ENCODE measurements around the gene CYS1. TPM values are rescaled to one million over a fixed set of nuclear protein-coding genes. Genes with fewer than 3 reads are reported as not detected.

CYS1 gene
- total and polyA plus RNA-seq, 2 of the 13 experiments (the other 11 are each of a cell fraction or from before 2014, with no cell fraction given) = 0.04 TPM; not detected in 1

- TF ChIP-seq, protein P1, sequence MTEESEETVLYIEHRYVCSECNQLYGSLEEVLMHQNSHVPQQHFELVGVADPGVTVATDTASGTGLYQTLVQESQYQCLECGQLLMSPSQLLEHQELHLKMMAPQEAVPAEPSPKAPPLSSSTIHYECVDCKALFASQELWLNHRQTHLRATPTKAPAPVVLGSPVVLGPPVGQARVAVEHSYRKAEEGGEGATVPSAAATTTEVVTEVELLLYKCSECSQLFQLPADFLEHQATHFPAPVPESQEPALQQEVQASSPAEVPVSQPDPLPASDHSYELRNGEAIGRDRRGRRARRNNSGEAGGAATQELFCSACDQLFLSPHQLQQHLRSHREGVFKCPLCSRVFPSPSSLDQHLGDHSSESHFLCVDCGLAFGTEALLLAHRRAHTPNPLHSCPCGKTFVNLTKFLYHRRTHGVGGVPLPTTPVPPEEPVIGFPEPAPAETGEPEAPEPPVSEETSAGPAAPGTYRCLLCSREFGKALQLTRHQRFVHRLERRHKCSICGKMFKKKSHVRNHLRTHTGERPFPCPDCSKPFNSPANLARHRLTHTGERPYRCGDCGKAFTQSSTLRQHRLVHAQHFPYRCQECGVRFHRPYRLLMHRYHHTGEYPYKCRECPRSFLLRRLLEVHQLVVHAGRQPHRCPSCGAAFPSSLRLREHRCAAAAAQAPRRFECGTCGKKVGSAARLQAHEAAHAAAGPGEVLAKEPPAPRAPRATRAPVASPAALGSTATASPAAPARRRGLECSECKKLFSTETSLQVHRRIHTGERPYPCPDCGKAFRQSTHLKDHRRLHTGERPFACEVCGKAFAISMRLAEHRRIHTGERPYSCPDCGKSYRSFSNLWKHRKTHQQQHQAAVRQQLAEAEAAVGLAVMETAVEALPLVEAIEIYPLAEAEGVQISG (CRISPR knock-in tag; IDR thresholded peaks at IDR 0.05) = peak; percentile 80; the same call in 1 of the 2 replicates
- TF ChIP-seq ZNF776 (CRISPR knock-in tag; IDR thresholded peaks at IDR 0.05) = peak; percentile 86
- no peak for TF ChIP-seq ZNF3 (CRISPR knock-in tag; IDR thresholded peaks at IDR 0.05)
- TF ChIP-seq, protein P2, sequence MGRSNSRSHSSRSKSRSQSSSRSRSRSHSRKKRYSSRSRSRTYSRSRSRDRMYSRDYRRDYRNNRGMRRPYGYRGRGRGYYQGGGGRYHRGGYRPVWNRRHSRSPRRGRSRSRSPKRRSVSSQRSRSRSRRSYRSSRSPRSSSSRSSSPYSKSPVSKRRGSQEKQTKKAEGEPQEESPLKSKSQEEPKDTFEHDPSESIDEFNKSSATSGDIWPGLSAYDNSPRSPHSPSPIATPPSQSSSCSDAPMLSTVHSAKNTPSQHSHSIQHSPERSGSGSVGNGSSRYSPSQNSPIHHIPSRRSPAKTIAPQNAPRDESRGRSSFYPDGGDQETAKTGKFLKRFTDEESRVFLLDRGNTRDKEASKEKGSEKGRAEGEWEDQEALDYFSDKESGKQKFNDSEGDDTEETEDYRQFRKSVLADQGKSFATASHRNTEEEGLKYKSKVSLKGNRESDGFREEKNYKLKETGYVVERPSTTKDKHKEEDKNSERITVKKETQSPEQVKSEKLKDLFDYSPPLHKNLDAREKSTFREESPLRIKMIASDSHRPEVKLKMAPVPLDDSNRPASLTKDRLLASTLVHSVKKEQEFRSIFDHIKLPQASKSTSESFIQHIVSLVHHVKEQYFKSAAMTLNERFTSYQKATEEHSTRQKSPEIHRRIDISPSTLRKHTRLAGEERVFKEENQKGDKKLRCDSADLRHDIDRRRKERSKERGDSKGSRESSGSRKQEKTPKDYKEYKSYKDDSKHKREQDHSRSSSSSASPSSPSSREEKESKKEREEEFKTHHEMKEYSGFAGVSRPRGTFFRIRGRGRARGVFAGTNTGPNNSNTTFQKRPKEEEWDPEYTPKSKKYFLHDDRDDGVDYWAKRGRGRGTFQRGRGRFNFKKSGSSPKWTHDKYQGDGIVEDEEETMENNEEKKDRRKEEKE (IDR thresholded peaks at IDR 0.05) = no peak
- TF ChIP-seq ZNF614 (CRISPR knock-in tag; IDR thresholded peaks at IDR 0.05; ENCODE audit: borderline replicate concordance) = peak; percentile 63; the same call in 1 of the 2 replicates
- TF ChIP-seq DNMT1 (CRISPR knock-in tag; IDR thresholded peaks at IDR 0.05) = peak; percentile 81; the same call in 1 of the 2 replicates
- peak; percentile 89 for TF ChIP-seq ZNF232 (CRISPR knock-in tag; IDR thresholded peaks at IDR 0.05; ENCODE audit: borderline replicate concordance)
- TF ChIP-seq ZNF691 (CRISPR knock-in tag; IDR thresholded peaks at IDR 0.05; ENCODE audit: borderline replicate concordance, low read depth) = peak; percentile 38; the same call in 1 of the 2 replicates
- TF ChIP-seq ZNF431 (CRISPR knock-in tag; IDR thresholded peaks at IDR 0.05; ENCODE audit: borderline replicate concordance, low read depth) = peak; percentile 96; the same call in 1 of the 2 replicates
- TF ChIP-seq, protein P3, sequence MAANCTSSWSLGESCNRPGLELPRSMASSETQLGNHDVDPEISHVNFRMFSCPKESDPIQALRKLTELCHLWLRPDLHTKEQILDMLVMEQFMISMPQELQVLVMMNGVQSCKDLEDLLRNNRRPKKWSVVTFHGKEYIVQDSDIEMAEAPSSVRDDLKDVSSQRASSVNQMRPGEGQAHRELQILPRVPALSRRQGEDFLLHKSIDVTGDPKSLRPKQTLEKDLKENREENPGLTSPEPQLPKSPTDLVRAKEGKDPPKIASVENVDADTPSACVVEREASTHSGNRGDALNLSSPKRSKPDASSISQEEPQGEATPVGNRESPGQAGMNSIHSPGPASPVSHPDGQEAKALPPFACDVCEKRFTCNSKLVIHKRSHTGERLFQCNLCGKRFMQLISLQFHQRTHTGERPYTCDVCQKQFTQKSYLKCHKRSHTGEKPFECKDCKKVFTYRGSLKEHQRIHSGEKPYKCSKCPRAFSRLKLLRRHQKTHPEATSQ (CRISPR knock-in tag; IDR thresholded peaks at IDR 0.05; ENCODE audit: borderline replicate concordance) = peak; percentile 99
- TF ChIP-seq, protein P4, sequence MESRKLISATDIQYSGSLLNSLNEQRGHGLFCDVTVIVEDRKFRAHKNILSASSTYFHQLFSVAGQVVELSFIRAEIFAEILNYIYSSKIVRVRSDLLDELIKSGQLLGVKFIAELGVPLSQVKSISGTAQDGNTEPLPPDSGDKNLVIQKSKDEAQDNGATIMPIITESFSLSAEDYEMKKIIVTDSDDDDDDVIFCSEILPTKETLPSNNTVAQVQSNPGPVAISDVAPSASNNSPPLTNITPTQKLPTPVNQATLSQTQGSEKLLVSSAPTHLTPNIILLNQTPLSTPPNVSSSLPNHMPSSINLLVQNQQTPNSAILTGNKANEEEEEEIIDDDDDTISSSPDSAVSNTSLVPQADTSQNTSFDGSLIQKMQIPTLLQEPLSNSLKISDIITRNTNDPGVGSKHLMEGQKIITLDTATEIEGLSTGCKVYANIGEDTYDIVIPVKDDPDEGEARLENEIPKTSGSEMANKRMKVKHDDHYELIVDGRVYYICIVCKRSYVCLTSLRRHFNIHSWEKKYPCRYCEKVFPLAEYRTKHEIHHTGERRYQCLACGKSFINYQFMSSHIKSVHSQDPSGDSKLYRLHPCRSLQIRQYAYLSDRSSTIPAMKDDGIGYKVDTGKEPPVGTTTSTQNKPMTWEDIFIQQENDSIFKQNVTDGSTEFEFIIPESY (CRISPR knock-in tag; IDR thresholded peaks at IDR 0.05) = no peak
- peak; percentile 30; the same call in 1 of the 2 replicates for TF ChIP-seq ATF6 (CRISPR knock-in tag; conservative IDR thresholded peaks at IDR 0.05)
- peak; percentile 92 for TF ChIP-seq HIVEP1 (CRISPR knock-in tag; IDR thresholded peaks at IDR 0.05)
- peak; percentile 57; the same call in 1 of the 2 replicates for TF ChIP-seq ZMYM3 (CRISPR knock-in tag; IDR thresholded peaks at IDR 0.05)
- TF ChIP-seq DR1 (CRISPR knock-in tag; IDR thresholded peaks at IDR 0.05) = peak; percentile 97
Observed at GRCh38 chr2:10122500-10123280, 42.5 kb upstream of the CYS1 start, which contains the start of gene RRM2 (continued).

All from HepG2 (cell line).